Measurements from ENCODE around the gene SOS1.
"Not testable (repeated sequence)": the region's sequence is repeated elsewhere in the genome, so short reads cannot be mapped to it uniquely, and the experiment has no call there.

SOS1 gene

DNA sequence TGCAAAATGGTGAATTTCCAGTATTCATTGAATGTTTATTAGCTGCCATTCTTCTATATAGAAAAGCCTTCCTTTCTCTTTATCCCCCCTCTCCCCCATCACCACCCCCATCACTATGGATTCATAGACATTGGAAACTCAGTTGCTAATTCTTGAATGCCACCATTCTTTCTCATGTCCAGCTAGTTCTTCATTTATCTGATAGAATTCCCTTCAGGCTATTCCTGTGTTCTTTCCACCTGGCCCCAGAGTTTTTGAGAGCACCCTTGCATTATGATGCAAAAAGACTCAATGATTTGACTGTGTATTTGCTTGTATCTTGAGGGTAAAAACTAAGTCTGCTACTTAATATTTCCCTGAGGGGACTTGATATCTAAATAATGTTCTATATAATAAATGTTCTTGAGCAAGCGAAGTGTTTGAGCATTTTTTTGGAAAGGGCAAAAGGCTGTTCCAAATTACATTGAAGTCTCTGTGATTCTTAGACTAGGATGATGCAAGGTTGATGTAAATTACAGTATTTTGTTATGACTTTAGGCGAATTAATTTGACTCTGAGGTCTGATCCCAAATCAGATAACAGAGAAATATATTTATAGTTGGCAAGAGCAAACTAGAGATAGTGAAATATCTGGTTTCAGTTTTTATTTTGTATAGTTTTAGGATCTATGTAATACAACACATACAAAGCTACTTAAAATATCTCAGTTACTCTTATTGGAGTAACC is 18.8 kb upstream of the SOS1 start:
- no peak for DNase-seq (ENCODE audit: low read depth in 2 of 2)

DNA sequence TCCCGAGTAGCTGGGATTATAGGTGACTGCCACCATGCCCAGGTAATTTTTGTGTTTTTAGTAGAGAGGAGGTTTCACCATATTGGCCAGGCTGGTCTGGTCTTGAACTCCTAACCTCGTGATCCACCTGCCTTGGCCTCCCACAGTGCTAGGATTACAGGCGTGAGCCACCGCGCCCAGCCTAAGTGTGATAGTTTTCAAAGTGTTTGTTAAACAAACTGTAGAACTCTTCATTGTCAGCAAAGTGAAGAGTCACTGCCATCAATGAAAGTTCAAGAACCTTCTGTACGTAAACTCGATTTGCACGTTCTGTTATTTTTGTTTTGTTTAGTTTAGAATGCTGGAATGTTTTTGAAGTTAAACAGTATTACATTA is 18.0 kb upstream of the SOS1 start:
- no peak for DNase-seq (ENCODE audit: low read depth in 2 of 2)

DNA sequence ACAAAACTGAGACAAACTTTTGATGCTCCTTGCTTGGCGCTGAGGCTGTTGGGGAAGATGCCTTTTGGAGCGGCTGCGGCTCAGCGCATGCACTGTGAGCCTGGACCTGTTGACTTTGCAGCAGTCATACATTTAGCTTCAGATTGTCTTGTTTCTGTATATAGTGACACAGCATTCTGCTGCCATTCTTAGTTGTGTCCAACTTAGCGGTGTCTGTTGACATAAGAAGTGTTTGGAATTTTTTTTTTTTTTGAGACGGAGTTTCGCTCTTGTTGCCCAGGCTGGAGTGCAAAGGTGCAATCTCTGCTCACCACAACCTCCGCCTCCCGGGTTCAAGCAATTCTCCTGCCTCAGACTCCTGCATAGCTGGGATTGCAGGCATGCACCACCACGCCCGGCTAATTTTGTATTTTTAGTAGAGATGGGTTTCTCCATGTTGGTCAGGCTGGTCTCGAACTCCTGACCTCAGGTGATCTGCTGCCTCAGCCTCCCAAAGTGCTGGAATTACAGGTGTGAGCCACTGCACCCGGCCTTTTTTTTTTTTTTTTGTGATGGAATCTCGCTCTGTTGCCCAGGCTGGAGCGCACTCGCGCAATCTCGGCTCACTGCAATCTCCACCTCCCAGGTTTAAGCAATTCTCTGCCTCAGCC is 17.5 kb upstream of the SOS1 start:
- DNase-seq (ENCODE audit: low read depth in 2 of 2): not testable (repeated sequence)

DNA sequence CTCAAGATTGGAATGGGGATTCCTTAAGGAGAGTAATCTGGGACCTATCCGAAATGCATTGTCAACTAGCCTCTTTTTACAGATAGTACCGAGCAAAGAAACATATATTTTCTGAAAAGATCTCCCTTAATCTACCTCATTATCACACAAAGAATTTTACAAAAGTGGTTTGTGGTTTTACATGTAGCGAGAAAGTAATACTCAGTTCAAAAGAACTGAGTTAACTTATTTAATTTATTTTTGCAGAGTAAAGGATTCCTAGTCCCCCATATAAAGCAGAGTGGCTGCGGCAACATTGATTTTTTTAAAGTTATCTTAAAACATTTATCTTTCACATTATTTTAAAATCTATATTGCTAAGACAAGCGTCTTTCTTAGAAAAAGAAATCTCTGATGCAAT is 15.9 kb upstream of the SOS1 start:
- no peak for DNase-seq (ENCODE audit: low read depth in 2 of 2)

DNA sequence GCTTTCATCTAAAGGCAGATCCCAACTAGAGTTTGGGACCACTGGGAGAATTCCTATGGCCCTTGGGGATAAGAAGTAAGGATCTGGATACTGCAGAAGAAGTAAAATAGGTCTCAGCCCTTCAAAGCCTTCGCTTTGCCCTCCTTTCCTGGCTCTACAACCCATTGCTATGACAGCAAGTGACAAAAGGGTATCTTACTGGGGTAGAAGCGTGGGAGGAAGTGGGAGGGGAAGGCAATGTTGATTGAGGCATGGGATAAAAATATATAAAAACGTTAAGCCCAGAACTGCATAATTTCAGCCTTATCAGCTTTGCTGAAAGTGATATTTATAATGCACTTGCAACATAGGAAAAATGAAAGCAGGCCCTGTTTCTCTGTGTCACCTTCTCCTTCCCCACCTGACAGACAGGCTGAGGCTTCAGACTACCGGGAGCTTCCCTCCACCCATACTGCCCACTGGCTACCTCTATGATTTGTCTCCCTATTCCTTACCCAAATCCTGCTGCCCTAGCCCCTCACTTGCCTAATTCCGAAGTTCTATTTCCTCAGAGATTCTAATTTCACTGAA is 14.9 kb upstream of the SOS1 start:
- DNase-seq (ENCODE audit: low read depth in 2 of 2): no peak

DNA sequence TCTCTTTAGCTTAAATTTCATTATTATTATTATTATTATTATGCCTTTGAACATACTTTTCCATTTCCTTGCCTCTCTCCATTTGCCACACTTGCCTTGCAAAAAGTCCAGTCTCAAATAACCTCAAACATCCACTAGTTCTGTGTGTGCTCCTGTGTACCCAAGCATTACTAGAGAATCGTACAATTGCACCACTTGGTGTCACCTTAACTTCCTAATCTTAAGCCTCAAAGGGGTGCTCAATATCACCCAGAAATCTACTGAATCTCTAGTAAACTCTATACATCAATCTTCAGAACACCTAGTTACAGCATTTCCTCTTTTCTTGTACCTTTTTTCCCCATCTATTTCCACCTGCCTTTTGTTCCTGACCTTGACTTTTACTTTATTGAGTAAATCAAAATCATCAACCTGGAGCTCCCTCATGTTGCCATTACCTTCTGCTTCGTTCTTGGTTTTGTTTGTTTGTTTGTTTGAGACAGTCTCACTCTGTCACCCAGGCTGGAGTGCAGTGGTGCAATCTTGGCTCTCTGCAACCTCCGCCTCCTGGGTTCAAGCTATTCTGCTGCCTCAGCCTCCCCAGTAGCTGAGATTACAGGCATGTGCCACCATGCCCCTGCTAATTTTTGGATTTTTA is 12.5 kb upstream of the SOS1 start:
- no peak for DNase-seq (ENCODE audit: low read depth in 2 of 2)

DNA sequence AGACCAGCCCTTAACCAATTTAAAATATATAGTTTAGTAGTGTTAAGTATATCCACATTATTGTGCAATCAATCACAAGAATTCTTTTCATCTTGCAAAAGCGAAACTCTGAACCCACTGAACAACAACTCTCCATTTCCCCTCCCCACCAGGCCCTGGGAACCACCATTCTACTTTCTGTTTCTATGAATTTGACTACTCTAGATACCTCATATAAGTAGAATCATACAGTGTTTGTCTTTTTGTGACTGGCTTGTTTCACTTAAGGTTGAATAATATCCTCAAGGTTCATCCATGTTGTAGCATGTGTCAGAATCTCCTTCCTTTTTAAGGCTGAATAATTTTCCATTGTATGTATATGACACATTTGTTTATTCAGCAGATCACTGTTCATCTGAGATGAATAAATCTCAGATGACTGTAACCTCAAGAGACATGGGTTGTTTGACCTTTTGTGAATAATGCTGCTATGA is 8.1 kb upstream of the SOS1 start:
- DNase-seq (ENCODE audit: low read depth in 2 of 2): peak; percentile 48 to 55

DNA sequence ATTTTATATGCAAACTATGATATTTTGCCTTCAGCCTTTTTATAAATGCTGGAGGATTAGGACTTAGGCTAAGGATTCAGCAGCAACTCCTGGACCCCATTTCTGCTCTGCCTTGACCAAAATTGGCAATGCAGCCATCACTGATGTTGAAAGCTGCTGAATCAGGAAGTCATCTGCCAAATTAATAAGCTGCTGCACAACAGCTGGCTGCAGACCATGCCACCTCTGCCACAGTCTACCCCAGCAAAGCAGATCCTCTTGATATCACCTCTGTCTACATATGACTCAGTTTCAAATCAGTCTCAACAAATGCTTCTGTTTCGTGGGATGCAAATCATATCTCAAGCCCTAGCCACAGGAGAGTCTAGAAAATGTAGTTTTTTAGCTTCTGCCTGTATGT is 7.1 kb upstream of the SOS1 start:
- DNase-seq (ENCODE audit: low read depth in 2 of 2): peak in 1 of 2 donors; percentile 25

DNA sequence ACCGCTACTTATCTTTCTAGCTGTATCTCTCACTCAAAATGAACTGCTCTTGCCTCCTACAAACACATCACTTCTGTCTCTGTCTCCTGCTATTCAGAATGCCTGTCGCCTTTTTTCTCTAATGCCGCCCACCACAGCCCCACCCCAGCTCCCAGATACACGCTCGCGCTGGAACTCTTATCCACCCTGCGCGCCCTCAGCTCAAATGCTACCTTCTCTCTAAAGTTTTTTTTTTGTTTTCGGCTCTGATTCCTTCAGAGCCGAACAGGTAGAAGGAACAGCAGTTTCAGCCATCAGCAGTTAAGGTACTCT is 3.9 kb upstream of the SOS1 start:
- no peak for DNase-seq (ENCODE audit: low read depth in 2 of 2)

DNA sequence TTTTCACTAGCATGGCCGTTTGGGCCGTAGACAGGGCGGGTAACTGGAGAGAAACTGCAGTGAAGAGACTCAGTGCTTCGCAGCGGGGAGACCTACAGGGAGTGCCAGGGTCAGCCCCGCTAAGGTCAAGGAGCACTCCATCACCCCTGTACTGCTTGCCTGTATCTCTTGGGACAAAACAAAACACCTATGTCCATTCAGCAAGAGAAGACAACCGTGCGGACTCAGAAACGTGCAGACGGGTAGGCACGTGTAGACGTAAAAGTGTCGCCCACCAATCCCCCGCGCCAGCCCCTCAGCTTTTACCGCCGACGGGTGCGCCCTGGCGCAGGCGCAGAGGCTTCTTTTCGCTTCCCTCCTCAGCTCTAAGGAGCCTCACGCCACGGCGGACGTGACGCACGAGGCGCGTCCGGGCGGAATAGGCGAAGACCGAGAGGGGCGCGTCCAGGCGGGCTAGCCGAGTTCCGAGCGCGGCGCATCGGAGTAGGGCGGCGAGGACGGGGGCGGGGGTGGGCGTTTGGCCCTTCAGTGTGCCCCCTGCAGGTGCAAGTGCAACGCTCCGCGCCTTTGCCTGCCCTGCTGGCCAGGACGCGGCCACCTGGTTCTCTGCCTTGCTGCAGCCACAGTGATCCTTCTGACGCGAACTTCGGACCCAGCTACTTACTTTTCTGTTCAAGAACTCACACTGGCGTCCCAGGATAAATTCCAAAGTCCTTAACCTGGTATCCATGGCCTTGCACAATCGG is 3.3 kb upstream of the SOS1 start:
- peak; percentile 88 to 93 for DNase-seq (ENCODE audit: low read depth in 2 of 2)

DNA sequence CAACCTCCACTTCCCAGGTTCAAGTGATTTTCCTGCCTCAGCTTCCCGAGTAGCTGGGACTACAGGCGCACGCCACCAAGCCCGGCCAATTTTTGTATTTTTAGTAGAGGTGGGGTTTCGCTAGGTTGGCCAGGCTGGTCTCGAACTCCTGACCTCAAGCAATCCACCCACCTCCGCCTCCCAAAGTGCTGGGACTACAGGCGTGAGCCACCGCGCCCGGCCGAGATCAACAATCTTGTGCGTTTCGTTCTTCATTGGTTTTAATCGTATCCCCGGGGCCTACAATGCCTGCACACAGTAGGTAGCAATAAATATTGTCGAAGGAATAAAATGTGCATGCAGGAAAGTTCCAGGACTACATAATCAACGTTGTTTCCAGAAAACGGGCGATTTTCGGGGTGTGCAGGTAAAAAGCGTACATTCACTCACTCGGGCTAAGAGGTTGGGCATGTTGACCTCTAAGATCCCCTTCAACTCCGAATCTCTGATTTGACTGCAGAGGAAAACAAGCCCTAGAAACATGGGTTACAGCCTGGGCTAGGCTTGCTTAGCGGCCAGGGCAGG is 2.7 kb upstream of the SOS1 start:
- no peak for DNase-seq (ENCODE audit: low read depth in 2 of 2)

DNA sequence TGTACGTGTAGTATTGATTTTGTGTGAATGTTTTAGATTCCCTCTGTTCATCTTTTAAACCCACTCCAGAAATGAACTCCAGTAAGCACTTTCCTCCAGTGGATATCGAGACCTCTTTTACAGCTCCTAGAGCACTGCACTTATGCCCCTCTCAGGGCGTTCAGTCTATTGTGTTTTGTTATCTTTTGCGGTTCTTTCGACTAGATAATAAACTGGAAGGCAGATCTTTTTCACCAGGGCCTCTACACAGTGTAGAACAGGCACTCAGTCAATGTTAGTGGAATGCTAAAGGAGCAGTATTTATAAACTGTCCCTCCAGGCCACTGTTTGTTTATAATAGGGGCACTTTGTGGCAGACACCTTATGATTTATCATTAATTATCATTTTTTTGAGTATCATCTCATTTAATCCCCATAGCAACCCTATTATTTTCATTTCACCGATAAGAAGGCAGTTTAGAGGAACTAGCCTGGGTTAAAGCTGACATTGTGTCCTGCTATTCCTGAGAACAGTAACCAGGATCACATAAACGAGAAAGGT is 742 bp upstream of the SOS1 start:
- DNase-seq (ENCODE audit: low read depth in 2 of 2): no peak

DNA sequence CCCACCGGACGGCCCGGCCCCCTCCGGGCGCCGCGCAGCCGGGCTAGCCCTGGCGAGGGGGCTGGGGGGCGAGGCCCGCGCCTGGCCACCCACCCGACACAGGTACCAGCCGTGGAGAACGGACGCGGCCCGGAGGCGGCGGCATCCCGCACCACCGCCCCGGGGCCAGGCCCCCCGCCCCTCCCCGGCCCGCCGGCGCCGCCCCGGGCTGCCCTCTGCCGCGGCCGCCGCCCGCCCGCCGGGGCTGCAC is 405 bp downstream of the SOS1 start:
- no peak for DNase-seq (ENCODE audit: low read depth in 2 of 2)

DNA sequence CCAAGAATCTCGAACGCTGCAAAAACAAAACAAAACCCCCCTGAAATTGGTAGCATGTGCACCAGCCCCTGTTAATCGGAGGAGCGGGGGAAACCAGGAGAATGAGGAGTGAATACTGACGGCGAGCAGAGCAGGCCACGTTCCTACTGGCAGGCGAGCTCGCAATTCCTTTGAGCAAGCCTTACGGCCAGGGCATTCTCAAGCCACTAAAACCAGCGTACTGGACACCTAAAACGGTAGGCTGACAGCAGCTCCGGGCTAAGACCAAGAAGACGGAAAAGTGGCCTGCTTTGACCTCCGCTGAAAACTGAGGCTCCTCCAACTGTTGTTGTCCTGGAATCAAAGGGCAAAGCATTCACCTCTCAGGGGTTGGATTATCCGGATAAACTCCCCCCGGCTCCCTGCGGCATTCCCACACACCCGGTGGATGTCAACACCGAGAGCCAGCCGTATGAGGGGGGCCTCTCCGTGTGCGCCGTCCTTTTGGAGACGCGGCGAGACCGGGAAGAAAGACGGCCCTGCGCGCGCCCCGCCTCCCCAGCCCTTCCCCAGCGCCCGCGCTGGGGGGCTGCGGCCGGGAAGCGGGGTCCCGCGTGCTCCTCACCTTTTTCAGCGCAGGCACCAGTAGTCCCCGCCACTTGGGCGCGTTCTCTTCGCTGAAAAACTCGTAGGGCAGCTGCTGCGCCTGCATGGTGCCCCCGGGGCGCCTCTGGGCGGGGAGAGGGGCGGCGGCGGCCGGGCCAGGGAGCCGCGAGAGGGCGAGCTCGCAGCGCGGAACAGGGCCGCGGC is 925 bp downstream of the SOS1 start:
- DNase-seq (ENCODE audit: low read depth in 2 of 2): peak in 1 of 2 donors; percentile 37

DNA sequence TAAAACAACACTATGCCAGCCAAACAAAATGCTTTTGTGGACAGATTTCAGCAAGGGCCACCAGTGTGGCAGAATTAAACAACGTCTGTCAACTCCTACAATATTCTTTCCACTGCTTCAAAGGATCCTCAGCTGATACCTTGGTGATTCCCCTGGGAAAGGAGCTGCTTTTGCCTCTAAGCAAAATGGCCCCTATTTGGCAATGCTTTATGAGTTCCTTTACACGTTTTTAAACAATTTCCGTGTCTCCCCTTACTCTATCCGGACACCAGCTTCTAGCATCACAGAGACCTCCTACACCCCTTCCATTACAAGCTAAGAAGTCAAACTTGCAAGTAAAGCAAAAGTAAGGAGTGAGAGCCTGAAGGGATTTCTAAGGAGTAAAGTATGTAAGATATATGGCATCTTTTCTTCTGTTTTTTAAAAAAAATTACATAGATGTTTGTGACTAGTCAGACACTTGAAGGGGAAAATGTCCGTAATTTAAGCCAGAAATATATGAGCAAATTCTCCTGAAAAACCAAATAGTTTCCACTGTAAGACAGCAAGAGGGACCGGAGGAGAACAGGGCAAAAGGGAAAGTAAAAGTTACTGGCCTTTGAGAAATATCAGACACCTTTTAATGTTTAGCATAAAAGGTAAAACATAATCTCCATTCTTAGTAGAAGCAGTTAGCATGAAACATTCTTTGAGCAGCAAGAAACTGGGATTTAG is 1.9 kb downstream of the SOS1 start:
- DNase-seq (ENCODE audit: low read depth in 2 of 2): no peak

DNA sequence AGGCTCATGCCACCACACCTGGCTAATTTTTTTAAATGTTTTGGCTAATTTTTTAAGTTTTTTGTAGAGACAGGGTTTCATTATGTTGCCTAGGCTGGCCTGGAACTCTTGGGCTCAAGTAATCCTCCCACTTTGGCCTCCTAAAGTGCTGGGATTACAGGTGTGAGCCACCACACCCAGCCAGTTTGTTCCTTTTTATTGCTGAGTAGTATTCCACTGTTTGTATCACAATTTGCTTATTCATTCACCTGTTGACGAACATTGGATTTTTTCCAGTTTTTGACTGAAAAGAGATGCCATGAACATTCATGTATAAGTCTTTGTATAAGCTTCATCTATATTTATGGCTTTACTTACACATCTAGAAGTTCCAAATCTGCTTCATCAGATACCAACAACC is 5.3 kb downstream of the SOS1 start:
- no peak for DNase-seq (ENCODE audit: low read depth in 2 of 2)

DNA sequence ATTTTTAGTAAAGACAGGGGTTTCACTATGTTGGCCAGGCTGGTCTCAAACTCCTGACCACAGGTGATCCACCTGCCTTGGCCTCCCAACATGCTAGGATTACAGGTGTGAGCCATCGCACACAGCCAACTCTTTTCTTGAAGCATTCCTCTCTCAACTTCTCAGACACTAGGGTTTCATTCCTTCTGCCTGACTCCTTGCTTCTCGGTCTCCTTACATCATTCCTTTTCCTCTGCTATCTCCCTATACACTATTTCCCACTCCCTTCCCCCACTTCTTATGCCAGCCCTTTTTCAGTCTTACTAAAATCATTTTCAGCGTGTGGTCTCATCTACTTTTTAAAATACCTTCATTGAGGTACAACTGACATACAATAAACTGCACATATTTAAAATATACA is 6.1 kb downstream of the SOS1 start:
- DNase-seq (ENCODE audit: low read depth in 2 of 2): no peak

DNA sequence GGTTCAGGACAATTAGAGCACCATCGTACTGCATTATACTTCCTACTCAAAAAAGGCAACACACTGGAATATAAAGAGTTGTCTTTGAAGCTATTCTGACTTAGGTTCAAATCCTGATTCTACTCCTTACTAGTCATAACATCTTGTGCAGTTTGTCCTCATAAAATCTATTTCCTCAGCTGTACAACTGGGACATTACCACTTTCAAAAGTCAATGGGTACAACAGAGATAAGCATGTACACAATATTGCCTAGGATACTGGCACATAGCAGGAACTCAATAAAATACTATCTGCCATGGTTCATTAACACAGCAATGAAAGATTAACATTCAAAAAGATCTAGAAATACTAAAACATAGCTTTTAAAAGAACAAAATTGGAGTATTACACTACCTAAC is 11.3 kb downstream of the SOS1 start:
- DNase-seq (ENCODE audit: low read depth in 2 of 2): no peak

DNA sequence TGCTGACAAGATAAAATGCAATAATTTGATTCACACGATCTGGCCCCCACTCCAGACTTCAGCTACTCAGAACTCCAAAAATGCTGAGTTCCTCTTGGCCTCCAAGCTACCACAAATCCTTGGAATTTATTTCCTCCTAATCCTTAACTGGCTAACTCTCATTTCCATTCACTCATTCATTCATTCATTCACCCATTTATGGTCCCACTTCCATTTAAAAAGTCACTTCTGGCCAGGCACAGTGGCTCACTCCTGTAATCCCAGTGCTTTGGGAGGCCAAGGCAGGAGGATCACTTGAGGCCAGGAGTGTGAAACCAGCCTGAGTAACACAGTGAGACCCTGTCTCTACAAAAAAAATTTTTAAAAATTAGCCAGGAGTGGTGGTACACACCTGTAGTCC is 12.5 kb downstream of the SOS1 start:
- DNase-seq (ENCODE audit: low read depth in 2 of 2): no peak

DNA sequence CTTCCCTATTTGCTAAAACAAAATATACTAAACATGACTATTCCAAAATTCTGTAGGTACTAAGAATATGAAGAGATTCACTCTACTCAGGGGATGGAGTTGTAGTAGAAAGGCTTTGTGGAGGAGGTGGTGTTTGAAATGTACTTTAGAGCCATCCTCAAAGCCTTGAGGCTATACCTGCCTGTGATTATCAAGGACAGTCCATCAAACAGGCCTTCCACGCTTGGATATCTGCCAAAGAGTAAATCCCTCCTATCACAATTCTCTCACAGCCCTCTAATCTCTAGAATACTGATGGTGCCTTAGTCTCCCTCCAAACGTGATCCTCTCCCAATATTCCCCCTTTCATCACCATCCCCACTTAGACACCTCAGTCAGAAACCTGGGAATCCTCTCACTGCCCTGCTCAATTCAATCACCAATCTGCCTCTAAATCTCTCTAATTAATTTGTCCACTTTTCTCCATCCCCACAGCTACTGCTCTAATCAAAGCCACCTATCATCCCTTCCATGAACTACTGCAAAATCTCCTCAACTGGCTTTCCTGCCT is 13.1 kb downstream of the SOS1 start:
- DNase-seq (ENCODE audit: low read depth in 2 of 2): no peak

Data from activated CD4-positive, alpha-beta T cell treated with anti-CD3 and anti-CD28 coated beads for 24 hours (primary cell).